GM21390 (cell line): Measurements from ENCODE around the gene PHACTR1.

Experiments
- ATAC-seq: cut with Tn5 transposase; IDR thresholded peaks from one replicate; pipeline ENCODE4 v1.9.1; 2021; ENCODE audit not compliant: unreplicated experiment

Gene PHACTR1

DNA sequence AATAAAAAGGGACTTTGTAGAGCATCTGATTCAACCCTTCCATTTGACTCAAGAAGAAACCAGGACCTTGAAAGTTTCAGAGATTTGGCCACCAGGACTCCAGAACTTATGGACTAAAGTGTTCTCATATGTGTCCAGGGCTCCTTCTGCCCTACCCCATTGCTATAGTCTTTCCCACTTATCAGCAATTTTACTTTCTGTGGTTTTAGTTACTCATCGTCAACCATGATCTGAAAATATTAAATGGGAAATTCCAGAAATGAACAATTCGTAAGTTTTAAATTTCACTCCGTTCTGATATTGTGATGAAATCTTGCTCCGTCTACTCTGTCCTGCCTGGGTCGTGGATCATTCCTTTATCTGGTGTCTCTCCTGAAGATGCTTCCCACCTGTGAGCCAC lies 259.8 kb downstream of the PHACTR1 start:
- no peak for ATAC-seq

DNA sequence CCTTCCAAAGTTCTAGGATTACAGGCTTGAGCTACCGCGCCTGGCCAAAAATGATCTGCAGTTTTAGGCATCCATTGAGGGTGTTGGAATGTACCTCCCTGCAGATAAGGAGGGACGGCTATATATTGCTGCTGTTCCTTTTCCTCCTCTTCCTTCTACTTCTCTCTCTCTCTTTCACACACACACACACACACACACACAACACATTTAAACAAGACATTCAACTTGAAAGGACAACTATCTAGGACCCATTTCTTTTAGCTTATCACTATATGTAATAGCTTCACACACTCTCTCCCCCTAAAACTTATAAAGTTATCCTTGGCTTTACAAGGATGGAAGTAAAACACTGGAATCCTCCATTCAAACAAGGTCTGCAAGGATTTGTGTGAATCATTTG lies 260.6 kb downstream of the PHACTR1 start:
- no peak for ATAC-seq

DNA sequence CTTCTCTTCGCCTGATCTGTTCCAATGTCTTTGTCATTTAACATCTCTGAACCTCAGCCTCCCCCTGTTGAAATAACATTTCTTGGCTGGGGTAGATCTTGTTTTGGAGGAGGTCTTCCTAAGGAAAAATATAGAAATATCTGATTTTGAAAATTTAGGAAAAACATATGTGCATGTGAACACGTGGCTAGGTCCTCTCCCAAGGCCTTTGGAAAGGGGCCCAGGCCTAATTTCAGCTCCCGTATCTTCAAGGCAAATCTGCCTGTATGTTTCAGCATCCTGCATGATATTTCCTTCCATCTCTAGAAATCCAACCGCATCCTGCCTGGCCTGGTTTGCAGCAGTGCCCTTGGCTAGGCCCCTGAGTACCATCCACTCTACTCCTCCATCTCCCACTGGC lies 261.2 kb downstream of the PHACTR1 start:
- ATAC-seq: no peak

DNA sequence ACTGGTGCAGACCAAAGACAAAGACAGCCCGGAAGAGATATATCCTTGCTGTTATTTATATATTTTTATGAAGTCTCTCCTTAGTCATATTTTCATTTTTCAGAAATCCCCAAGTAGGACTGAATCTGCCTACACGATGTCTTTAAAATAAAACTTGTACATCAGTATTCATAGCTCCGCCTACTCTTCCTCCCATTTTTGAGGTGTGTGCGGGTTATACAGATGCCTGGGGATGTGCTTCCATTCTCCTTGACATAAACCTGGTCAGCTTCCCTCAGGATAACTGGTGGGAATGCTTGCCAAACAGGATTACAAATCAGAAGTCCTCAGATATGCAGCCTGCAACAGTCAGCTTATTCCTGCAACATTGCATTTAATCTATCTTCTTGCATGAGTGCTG lies 264.2 kb downstream of the PHACTR1 start:
- no peak for ATAC-seq

DNA sequence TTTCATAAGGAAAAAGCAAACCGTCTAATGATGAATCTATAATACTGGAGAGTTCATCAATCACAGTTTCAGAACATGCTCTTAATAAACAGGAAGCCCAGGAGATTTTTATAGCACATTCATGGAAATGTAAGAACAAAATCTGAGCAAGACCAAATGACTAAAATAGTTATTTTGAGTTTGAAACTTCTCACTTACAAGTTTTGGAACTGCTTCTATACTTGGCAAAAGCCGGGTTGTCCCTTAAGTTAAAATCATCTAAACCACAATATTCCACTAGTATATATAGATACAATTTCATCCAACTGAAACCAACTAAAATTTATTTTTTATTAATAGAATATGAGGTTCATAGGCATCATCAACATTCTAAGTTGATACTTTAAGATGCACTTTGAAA lies 268.2 kb downstream of the PHACTR1 start:
- no peak for ATAC-seq

DNA sequence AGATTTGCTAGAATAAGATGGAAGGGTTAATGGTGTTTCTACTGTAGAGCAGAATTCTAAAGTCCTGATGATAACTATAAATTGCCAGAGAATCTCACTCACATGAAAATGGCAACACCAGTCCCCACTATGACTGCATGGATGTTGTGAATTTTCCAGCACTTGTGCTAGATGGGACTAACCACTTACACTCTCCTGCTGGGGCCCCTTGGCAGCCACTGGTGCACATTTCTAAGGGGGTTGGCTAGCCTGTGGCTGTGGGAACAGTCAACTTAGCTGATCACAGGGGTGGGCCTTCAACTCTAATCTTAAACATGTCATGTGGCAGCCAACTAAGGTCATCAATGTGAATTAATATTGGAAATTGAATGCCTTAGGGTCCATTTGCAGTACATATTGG lies 271.2 kb downstream of the PHACTR1 start:
- ATAC-seq: no peak

DNA sequence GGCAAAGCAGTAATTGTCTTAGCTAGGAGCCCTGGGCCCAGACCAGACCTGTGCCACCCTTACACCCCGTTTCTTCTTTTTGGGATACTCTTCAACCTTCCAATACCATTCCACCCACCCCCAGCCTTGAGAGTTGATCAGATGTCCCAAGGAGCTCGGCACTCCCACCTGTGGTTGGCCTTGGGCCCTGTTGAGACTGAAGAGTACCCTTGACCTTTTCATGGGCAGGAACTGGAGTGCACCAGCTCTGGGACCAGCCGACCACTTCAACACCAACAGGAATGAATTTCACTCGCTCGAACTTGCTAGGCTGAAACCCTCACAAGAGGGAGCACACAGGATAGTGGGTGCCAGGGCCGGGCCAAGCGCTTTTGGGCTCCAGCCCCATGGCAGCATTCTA lies 273.6 kb downstream of the PHACTR1 start:
- ATAC-seq: no peak

DNA sequence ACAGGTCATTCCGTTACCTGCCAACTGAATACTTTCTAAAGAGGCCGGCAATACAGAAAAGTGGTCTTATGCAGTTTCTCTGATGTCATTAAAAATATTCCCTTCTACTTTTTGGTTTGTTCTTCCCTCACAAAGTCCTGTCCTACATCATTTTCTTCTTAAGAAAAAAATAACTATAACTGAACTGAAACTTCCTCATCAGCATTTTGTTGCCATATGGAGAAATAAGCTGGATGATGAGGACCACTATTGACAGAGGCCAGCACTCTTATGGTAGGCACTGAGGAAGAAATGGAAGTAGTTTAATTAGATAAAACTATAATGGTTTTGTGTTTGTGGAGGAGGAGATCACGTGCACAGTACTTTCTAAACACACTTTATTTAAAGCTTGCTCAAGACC lies 274.9 kb downstream of the PHACTR1 start:
- ATAC-seq: no peak

DNA sequence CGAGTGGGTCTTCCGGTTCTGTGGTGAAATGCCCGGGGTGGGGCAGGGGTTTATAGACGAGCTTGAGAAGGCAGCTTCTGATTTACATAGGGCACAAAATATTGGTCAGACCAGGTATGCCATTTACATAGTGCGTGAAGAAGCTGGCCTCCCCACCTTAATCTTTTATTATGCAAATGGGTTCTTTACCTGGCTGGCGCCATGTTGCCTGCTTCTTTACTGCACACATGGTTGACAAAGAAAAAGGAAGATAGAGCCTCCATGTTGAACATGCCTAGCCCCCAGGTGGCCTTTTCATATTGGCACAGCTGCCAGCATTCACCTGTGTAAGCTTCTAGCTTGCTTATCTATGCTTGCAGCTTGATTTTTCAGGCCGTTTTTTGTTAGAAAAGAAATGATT lies 276.2 kb downstream of the PHACTR1 start:
- no peak for ATAC-seq

DNA sequence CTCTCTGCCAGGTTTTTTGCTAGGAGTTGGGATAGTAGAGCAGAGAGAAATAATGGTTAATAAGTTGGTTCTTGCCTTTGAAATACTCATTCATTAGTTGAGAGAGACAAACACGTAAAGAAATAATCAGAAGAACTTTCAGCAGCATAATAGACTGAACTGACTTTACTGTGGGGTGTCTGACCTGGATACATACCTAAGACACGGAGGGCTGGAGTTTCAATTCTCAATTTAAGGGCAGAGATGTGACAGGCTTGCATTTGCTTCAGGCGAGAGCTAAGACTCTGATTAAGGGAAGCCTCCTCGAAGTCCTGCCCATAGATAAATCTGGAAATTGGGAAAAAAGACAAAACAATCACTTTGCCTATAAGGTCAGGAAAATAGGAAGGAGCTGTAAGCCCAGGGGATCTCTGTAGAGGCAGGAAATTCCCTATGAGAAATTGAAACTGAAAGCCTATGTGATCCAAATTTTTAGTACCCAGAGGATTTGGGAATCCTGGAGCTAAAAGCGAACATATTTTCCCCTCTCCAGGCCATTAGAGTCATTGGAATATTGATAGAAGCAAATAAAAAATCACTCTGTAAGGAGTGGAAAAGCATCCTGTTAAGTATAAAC lies 276.8 kb downstream of the PHACTR1 start:
- no peak for ATAC-seq

DNA sequence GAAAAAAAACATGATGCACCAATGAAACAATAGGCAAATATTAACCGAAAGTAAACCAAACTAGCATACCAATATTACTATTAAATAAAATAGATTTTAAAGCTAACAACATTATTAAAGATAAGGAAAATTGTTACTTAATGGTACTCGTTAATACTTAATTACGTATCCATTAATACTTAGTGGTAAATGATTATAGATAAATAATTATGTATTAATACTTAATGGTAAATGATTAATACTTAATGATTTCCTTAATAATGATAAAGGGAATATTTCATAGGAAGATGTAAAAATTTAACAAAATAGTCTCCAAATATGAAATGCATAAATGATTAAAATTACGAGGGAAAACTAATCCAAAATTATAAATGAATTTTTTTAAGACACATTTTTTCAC lies 278.9 kb downstream of the PHACTR1 start:
- ATAC-seq: no peak

DNA sequence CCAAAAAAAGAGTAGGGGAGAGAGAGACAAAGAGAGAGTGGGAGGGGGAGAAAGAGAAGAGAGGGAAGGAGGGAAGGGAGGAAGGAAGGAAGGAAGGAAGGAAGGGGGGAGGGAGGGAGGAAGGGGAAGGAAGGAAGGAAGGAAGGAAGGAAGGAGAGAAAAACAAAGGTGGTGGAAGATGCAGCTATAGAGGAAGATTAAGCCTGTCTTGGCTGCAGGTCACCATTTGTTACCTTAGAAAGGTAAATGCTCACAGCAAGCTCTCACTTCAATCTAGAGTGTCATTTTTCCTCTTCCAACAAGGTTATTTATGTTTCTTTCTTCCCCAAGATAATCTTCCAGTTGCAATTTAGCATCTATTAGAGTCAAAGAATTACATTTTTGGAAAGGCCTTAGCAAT lies 284.0 kb downstream of the PHACTR1 start:
- ATAC-seq: no peak

DNA sequence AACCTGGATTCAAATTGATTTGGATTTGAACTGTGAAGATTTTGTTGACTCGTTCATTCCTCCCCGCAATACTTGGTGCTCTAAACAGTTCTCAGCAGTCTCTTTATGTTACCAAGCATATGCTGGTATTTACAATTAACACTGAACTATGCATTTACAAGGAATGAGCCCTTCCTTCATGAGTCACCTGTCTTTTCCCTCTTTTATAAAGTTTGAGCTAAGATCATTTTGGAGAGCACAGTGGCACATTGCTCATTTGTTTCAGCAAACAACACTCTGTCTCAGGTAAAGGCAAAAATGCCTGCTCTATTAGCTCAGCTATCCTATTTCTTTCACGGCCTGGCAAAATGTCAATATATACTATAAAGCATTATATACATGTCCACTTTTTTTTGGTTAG lies 285.4 kb downstream of the PHACTR1 start:
- ATAC-seq: no peak

DNA sequence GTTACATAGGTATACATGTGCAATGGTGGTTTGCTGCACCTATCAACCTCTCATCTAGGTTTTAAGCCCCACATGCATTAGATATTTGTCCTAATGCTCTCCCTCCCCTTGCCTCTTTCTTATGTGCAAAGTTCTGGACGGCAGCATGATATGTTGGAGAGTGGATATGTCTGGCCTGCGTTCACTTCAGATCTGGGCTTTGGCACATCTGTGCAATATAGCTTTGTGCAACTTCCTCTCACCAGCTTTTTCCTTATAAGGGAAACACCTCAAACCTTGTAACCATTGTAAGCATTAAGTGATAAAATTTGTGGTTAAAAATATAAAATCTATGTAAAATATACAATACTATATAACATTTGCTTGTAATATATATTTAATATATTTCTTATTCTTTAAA lies 288.0 kb downstream of the PHACTR1 start:
- ATAC-seq: no peak

DNA sequence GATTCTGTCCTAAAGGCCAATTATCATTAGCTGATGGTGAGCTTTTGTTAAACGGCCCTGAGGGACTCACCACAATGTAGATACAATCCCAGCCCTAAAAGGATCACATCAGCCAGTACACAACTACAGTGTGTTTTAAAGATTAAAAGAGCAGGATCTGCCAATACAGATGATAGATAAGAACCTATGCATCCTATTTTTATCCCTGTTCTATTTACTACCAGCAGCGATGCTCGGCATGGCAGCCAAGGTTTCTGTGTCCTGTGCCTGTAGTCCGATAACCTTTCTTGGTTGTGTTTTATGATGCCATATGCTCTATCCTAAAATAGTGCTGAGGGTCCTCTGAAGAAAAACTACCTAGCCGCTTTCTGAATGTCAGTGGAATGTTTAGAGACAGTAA lies 289.4 kb downstream of the PHACTR1 start:
- no peak for ATAC-seq

DNA sequence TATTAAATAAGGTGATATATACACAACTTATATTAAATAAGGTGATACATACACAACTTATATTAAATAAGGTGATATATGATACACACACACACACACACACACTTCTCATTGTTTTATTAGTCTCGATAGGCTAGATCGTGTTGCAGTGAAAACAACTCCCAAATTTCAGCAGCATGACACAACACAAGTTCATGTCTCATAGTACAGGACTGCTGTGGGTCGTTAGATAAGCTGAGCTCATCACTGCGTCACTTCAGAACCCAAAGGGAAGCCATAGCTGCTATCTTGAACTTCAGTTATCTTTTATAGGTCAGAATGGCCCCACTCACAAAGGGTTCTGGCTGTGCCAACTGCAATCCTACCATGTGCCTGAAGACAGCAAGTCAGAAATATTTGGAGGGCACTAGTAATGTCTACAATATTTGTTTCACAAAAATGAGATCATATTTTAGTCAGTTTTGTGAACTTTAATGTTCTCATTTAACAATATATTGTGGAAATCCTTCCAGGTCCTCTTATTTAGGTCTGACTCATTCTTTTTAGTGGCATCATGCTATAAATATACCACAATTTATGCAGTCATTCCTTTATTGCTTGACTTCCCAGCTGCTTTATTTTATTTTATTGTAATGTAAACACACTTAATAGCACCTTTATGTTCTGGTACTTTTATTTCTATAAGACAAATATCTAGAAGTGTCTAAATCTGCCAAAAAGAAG lies 290.2 kb downstream of the PHACTR1 start:
- no peak for ATAC-seq

DNA sequence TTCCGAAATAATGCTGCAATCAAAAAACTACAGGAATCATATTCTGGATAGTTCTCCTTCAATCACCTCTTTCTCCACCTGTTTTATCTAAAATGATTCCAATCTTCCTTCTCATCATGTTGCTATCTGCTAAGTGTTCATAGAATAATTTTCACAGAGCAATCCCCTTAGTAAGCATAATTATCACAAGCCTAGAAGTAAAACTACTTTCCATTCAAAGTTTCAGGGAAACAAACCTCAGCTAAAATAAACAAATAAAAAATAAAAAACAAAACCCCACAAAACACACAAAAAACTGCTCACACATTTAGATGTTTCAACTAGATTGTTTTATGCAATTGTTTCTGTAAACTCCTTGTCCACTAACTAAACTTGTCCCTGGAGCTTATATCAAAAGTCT lies 291.2 kb downstream of the PHACTR1 start:
- ATAC-seq: no peak

DNA sequence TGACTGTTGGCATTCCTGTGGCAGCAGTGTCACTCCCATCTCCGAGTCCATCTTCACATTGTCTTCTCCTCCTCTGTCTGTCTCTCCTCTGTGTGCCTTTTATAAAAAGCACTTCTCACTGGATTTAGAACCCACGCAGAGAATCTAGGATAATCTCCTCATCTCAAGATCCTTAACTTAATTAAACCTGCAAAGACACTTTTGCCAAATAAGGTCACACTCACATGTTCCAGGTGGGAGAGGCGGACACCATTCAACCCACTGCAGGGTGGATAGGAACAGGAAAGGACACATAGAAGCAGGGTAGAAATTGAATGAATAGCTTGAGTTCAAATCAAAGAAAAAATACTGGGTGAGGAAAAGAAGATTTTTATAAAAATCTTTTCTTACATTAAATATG lies 292.5 kb downstream of the PHACTR1 start:
- no peak for ATAC-seq

DNA sequence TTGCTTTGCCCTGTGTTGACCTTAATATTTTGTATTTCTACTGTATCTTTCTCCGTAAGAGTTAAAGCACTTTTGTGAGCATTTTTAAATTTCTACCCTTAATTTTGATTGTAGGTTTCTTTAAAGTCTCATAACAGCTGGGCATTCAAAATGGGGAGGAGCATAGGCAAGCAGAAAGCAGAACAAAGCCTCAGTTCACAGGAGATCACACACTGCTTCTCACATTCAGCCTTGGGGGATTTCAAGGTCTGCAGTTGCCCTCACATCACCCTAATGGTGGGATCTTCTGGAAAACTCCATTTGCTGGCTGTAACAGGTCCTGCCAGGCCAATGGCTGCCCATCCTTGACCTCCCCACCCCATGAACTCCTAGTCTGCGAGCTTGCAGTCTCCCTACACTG lies 292.9 kb downstream of the PHACTR1 start:
- ATAC-seq: no peak

DNA sequence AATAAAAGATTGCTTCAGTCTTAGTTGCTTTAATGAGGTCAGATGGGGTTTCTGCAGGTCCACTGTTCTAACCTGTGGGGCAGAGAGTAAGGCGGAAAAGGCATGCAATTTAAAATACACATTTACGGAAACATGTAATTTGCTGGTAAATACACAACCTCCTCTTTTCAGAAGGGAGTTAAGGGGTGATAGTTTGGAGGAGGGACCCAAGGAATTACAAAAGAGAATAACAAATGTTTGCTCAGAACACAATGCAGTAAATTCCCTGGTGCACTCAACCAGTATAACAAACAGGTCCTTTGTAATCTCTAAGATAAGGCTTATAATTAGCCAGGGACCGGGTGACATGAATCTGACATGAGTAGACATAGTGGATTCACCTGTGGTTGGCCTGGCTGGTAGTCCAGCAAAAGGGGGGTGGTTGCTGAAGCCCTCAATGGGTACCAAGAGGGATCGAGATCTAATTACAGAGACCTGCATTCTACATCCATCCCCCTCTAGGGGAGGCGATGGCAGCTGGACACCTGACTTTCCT lies 295.1 kb downstream of the PHACTR1 start:
- ATAC-seq: no peak

DNA sequence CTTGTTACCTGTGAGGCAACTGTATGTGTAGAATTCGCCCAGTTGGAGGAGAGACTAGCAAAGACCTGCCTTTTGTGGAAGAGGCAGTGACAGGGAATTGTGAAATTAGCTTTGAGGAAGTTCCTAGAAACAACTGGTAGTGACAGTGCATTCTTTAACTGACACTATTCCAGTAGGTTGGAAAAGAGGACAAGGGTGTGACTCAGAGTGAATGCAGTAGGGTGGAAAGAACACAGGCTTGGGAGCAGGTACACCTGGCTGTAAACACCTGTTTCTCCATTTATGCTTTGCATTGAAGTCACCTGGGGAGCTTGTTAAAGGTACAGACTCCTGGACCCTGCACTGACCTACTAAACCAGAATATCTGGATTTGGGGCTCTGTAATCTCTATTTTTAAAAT lies 295.7 kb downstream of the PHACTR1 start:
- ATAC-seq: no peak

DNA sequence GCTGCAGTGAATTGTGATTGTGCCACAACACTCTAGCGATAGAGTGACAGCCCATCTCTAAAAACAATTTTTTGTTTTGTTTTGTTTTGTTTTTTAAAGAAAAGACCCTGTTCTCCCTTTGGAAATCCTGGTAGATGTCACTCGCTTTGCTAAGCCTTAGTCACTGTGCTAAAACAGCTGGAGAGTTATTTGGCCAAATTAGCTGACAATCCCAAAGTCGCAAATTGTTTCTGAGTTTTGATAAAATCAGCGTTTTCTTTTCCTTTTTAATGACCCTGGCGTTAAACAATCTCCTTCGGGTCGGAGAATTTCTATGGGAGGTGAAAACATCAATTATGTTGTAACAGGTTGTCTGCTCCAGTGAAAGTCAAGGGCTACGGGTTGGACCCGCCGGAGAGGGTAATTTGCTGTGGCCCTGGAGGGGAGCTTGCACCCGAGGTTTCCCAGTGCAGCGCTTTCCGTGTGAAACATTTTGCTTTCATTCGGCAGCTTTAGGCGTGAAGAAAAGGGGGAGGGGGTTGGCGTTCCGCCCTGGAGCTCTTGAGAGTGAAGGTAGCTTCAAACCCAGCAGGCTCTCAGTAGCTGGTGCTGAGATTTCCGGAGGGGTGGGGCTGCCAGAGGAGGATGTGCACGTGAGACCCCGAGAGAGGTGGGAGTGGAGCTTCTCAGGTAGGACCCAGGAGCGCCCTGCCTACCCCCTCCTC lies 296.6 kb downstream of the PHACTR1 start:
- no peak for ATAC-seq
